GM12864 (cell line): Measurements from ENCODE around the gene SUN1.

Experiments used
- DNase-seq: peaks from one replicate; pipeline ENCODE4 v3.0.0-alpha.2; 2011; ENCODE audit warnings: low read depth
- H3K4me3 ChIP-seq: 2 replicates; pipeline ENCODE4 v1.5.1; 2011; ENCODE audit warnings: mild to moderate bottlenecking, low read depth, low read length, control low read depth
- CTCF ChIP-seq: IDR thresholded peaks from 2 replicates; pipeline ENCODE4 v1.5.1; 2011; ENCODE audit warnings: low read depth, mild to moderate bottlenecking, moderate library complexity, low read length, control low read depth, inconsistent platforms; ENCODE audit errors: missing control alignments

SUN1 gene

GRCh38 chr7:822692-823276, 9.5 kb upstream of the SUN1 start:
- H3K4me3 ChIP-seq = no peak overlapping the region
- TF ChIP-seq CTCF = no peak
- DNase-seq = no peak

GRCh38 chr7:823649-824048, 8.6 kb upstream of the SUN1 start:
- DNase-seq = no peak
- no peak for TF ChIP-seq CTCF
- no peak overlapping the region for H3K4me3 ChIP-seq

GRCh38 chr7:824081-824480, 8.2 kb upstream of the SUN1 start:
- DNase-seq = no peak
- TF ChIP-seq CTCF = no peak

GRCh38 chr7:824664-825063, 7.6 kb upstream of the SUN1 start:
- DNase-seq = no peak
- H3K4me3 ChIP-seq = no peak overlapping the region
- TF ChIP-seq CTCF = no peak

More at GRCh38 chr7:824081-824480, 8.2 kb upstream of the SUN1 start:
- H3K4me3 ChIP-seq = no peak overlapping the region

GRCh38 chr7:825386-825785, 6.9 kb upstream of the SUN1 start:
- no peak for DNase-seq
- no peak overlapping the region for H3K4me3 ChIP-seq
- no peak for TF ChIP-seq CTCF

- no peak for DNase-seq
- no peak overlapping the region for H3K4me3 ChIP-seq
- no peak for TF ChIP-seq CTCF
These were observed 5.9 kb upstream of the SUN1 start for GRCh38 chr7:826230-826917.
